ENCODE results near the gene EPS8. TPM values are rescaled to one million over a fixed set of nuclear protein-coding genes. Genes with fewer than 3 reads are reported as not detected.

Gene EPS8
- total RNA-seq, 1 donor from 2014 or later: 31.7 TPM

- Mint-ChIP-seq H3K4me1 (ENCODE audit: unreplicated experiment) (peaks cover 9% of the 10 kb centered on the region), H3K9me3 (no peaks in the 10 kb centered on the region), H3K27me3 (peaks cover 4% of the 10 kb centered on the region), H3K36me3 (peaks cover 25% of the 10 kb centered on the region), H3K4me3 (no peak overlapping the region), H3K27ac (no peak overlapping the region)
- TF ChIP-seq CTCF (conservative IDR thresholded peaks at IDR 0.05): no peak
- DNase-seq (ENCODE audit: extremely low spot score, unreplicated experiment): no peak
Measured at GRCh38 chr12:15575671-15576541, 213.3 kb downstream of the EPS8 start.

DNA sequence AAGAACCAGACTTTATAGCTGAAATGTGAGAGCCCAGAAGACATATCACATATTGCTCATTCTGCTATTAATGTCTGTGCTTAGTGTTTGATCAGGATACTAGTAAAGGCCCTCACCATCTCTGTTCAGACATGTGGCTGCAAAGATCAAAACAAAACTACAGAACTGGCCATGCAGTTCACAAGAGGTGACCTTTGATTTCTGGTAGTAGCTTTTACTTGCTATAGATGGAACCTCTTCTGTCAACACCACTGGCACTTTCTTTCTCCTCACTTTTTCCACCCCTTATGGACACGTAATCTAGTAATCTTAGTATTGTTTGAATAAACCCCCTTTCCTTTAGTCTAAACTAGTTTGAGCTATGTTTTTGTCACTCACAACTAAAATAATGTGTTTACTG is 214.8 kb downstream of the EPS8 start:
- peaks cover 24% of the 10 kb centered on the region for H3K36me3 Mint-ChIP-seq
- no peak overlapping the region for H3K27ac Mint-ChIP-seq
- peaks cover 4% of the 10 kb centered on the region for H3K27me3 Mint-ChIP-seq
- H3K9me3 Mint-ChIP-seq: no peaks in the 10 kb centered on the region
- no peak for DNase-seq (ENCODE audit: extremely low spot score, unreplicated experiment)
- TF ChIP-seq CTCF (conservative IDR thresholded peaks at IDR 0.05): no peak
- H3K4me1 Mint-ChIP-seq (ENCODE audit: unreplicated experiment): peaks cover 9% of the 10 kb centered on the region
- H3K4me3 Mint-ChIP-seq: no peak overlapping the region

Other genes starting within 250 kb of the EPS8 start
- 140 and 258 TPM in 2 replicates for gene STRAP, start 93.0 kb upstream of the EPS8 start, total RNA-seq (ENCODE audit: low replicate concordance)
- gene DERA, start 121.9 kb upstream of the EPS8 start, total RNA-seq (ENCODE audit: low replicate concordance): 33.9 and 71.9 TPM in 2 replicates

Measured in type B pancreatic cell (in vitro differentiated cells).